Choroid plexus epithelial cell (primary cell): Measurements from ENCODE around the gene CCDC66.

Source experiments
- DNase-seq: peaks from one replicate; pipeline ENCODE4 v3.0.0-alpha.2; 2010; ENCODE audit warnings: low read depth
- H3K4me3 ChIP-seq: 2 replicates; pipeline ENCODE4 v1.5.1; 2011; ENCODE audit warnings: low read depth, mild to moderate bottlenecking, control low read depth, low read length, moderate library complexity
- CTCF ChIP-seq: conservative IDR thresholded peaks from 2 replicates; pipeline ENCODE4 v1.5.1; 2011; ENCODE audit warnings: low read depth, mild to moderate bottlenecking, control low read depth, inconsistent platforms, low read length, moderate library complexity

CCDC66 gene

DNA sequence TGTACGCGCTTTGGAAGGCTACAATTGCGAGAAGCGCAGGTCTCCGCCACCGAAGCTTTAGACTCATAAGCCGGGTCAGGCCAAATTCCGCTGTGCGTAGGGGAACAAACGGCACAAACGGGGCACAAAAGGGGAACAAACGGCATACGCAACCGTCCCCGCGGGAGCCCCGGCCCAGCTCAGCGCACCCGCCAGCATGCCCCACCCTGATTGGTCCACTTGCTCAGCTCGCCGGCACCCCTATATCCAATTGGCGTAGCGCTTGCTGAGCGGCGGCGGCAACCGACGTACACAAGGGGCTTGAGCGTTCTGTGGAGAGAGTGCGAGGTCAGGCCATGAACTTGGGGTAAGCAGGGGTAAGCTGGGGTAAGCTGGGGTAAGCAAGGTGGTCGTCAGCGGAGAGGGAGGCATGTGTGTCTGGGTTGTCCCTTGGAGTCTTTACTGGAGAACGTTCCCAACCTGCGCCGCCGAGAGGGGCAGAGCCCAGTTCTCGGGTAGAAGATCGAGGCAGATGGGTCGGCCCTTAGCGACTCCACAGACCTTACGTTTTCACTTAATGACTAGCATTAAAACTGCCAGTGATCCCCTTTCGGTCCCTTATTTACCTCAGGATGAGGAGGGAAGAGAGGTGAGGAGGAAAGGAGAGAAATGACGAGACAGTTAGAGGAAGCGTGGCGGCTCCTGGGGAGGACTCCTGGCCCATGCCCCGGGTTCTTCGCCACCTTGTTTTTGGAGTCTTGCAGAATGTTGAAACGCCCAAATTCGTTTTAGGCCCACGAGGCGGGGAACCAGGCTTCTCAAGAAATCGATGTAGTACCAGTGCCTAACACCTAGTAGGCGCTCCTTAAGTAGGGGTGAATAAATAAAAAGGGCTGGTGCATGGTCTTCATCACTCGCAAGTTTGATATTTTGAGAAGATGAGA, at the start of gene CCDC66:
Gene CCDC66 (plus strand): TSS at position 268 of the 923 bp plus-strand sequence. CDS start 68 bp downstream, at position 336.
- peak within 1 kb of the TSS; percentile 93 for H3K4me3 ChIP-seq
- DNase-seq: peak; percentile 97
- TF ChIP-seq CTCF: peak; percentile 77

DNA sequence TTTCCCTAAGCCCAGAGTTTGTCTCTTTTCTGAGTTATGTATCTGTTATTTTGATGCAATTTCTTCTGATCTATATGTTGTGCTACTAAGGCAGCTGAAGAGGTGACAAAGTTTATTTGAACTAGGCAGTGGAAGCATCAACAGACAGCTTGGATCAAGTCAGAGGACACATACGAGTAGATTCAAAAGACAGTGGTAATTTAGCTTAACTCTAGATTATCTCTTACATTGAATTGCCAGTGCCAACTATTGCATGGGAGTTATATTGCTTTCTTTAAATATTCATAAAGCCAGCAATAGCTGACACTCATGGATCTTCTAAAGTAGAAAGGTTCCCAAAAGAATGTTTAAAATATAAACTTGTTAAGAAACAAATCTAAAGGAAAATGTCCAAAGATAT, 37.3 kb upstream of the CCDC66 start:
- TF ChIP-seq CTCF: no peak
- DNase-seq: no peak
- H3K4me3 ChIP-seq: no peak overlapping the region

DNA sequence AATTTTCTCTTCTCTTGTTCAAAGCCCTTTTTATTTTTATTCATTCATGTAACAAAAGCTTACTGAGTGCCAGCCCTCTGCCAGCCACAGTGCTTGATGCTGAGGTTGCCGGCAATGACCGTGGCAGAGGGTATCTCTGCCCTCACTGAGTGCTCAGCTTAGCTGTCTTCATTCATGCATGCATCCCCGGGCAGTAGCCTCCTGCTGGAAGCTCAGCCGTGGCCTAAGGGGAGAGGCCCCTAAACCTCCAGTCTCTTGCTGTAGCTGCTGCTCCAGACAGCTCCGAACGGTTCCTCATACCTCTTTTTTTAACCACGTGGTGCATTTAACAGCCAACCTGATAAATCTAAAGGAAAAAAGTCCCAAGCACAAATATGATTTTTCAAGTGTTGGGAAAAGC, 34.6 kb upstream of the CCDC66 start:
- TF ChIP-seq CTCF: no peak
- no peak overlapping the region for H3K4me3 ChIP-seq
- DNase-seq: no peak

DNA sequence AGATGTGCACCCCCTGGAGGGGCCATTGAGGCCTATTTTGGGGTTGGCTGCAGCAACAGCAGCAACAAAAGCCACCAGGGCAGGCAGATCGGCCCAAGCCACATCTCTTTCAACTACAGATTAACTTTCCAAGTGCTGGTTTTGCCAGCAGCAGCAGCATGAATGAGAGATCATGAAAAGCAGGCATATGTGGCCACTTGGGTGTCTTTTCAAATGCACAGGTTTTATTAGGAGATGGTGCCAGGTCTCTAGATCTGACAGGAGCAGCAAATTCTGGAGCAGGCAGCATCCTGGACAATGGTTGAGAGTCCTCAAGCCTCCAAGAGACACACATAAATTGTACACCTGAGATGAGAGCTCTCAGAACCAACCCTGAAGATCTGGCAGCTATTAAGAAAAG, 31.7 kb upstream of the CCDC66 start:
- no peak for TF ChIP-seq CTCF

DNA sequence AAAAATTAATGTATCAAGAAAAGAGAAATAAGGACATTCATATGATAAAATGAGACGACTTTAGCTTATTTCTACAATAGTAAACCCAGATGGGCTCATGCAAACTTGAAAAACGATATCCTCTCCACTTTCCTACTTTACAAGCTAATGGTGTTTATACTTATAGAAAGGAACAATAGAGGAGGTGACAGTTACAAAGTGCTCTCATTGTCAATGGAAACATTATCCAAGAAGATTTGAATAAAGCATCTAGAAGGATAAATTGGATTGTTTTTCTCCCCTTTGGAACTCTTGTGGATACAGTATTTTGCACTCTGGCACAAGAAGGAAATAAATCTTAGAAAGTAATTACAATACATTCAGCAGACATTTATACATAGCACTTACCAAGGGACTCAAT, 20.2 kb upstream of the CCDC66 start:
- TF ChIP-seq CTCF: no peak
- no peak overlapping the region for H3K4me3 ChIP-seq
- no peak for DNase-seq

More for the DNA sequence above, 31.7 kb upstream of the CCDC66 start:
- no peak for DNase-seq
- no peak overlapping the region for H3K4me3 ChIP-seq

GRCh38 chr3:56547486-56547885, 9.5 kb upstream of the CCDC66 start:
- H3K4me3 ChIP-seq: no peak overlapping the region
- DNase-seq: peak; percentile 35
- peak; percentile 20 for TF ChIP-seq CTCF

DNA sequence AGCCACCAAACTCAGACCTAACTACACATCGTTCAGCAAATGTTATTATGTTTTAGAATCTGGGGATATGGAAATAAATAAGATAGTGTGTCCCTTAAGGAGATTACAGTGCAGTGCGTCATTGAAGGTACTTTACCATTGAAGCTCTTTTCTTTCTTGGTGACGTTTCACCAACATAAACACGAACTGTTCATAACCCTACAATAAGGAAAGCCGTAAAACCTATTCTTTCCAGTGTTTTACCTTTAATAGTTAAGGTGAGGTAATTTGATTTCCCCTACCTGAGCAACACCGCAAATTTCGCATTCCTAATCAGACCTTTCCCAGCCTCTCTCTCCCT, 826 bp downstream of the CCDC66 start:
- H3K4me3 ChIP-seq: peak overlapping the region; percentile 93
- TF ChIP-seq CTCF: no peak
- DNase-seq: no peak
